Adipose tissue (tissue), 3 donors: ENCODE results near the gene VWA1. TPM values are rescaled to one million over a fixed set of nuclear protein-coding genes. Genes with fewer than 3 reads are reported as not detected.

Experiments used
- H3K27ac ChIP-seq: one replicate; pipeline ENCODE4 v1.5.1; 2013; ENCODE audit warnings: low read depth, low read length
- WGBS, 3 donors: extraction: QIAGEN DNeasy Blood & Tissue Kit; methylation state at CpG; one replicate each; pipeline ENCODE4 v1.1.7; 2013; 5-methylcytosine and 5-hydroxymethylcytosine counted together
- polyA plus RNA-seq, 3 donors: library from polyadenylated mRNA; stranded (reverse); fragments of 200-250 nt; gene quantifications; one replicate each; pipeline ENCODE4 v1.2.3, GENCODE V29; 2013
- donor health status: healthy with polysubstance abuse.
- donor health status: Bipolar disorder and iron deficiency.
- donor health status: healthy.

VWA1 gene, protein sequence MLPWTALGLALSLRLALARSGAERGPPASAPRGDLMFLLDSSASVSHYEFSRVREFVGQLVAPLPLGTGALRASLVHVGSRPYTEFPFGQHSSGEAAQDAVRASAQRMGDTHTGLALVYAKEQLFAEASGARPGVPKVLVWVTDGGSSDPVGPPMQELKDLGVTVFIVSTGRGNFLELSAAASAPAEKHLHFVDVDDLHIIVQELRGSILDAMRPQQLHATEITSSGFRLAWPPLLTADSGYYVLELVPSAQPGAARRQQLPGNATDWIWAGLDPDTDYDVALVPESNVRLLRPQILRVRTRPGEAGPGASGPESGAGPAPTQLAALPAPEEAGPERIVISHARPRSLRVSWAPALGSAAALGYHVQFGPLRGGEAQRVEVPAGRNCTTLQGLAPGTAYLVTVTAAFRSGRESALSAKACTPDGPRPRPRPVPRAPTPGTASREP
- 10 to 100 TPM in 2 of 3 donors, 1 to 10 TPM in 1; 7.8 to 53.1 (median 42.1) TPM for polyA plus RNA-seq

DNA sequence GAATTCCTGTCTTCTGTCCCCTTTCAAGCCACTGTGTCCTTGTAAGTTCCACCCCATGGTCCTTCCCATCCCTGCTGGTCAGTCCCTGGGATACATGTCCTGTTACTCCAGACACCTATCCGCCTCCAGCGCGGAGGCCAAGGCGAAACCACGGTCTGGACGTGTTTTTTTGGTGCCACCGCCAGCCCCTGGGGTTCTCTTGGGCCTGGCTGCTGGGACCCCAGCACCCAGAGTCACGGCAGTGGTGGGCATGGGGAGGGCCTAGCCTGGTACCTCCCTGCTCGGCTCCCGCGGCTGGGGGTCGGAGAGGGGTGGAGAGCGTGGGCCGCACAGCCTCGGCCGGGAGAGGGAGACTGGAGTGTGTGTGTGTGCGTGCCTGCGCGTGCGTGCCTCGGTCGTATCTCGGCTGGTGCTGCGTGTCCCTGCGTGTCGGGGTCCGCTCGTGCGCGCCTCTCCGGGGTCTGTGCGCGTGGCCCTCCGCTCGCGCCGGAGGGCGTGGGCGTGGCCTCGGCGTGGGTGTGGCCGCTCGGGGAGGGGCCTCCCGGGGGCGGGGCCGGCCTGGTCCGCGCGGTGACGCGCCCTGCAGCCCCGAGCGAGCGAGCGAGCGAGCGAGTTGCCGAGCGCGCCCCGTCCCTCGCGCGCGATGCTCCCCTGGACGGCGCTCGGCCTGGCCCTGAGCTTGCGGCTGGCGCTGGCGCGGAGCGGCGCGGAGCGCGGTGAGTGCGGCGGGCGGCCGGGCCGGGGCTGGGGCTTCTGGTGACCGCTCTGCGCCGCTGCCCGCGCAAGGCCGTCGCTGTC, at the start of gene VWA1:
Gene VWA1, plus strand, starts transcription at position 585 of the 798 bp plus-strand sequence. Its CDS starts 59 bp downstream, at position 644.
- 6 to 13% (median 6%) methylated on average over 44 to 89 of the region's 89 CpGs for WGBS, 3 donors
- H3K27ac ChIP-seq = peak within 1 kb of the TSS; percentile 11

DNA sequence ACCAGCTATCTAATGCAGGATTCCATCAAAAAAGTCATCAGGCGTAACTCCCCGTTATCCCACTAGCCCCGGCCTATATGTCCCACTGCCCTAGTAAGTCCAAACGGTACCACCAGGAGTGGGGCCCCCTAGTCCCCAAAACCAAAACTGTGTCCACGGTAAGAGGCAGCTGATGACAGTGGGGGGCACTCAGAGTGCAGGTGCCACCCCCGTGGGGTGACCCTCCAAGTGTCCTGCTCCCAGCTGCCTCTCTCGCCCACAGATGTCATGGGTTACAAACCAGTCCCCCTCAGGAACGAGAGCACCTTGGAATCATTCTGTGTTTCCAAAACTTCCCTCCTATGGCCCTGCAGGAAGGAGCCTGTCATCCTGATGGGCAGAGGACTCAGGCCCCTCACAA, 49.6 kb upstream of the VWA1 start:
- 89 to 93% (median 89%) methylated on average over 8 of the region's 8 CpGs for WGBS, 3 donors
- H3K27ac ChIP-seq = no peak overlapping the region

DNA sequence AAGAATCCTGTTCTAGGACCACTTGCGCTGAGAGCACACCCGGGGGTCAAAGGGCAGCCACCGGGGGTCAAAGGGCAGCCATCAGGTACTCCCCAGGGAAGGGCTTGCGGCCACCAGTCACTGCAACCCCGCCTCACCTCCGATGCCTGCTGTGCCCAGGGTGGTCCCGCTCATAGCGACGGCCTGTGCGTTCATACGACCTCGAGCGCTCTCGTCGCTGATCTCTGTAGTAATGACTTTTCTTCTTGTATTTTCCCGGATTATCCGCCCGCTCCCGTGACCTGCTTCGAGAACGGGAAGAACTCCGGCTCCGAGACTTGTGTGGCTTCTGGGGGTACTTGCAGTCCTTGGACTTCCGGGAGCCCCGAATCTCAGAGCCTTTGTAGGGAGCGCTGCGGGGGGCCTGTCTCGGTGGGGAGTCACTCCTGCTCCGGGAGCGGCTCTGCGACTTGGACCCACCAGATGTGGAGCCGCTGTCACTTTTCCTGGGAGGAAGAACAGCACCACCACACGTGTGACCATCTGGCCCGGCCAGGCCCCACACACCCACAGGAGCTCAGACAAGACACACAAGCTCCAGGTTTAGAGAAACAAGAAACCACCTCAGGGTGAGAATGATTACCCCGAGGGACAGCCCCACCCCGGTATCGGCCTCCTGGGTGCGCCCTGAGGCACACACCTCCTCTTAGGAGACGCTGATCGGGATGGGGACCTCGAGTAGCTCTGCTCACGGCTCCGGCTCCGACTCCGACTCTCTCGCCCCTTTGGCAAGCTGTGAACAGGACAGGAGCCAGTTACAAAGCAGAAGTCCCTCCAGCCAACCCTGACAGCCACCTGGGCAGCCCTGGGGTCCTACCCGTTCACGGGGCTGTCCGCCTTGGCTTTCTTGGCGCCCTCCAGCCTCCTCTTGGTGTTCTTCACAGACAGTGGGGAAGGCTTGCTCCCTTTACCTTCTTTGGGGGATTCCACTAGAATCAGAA, 48.1 kb upstream of the VWA1 start:
- no peak overlapping the region for H3K27ac ChIP-seq
- 96% methylated on average over 50 of the region's 50 CpGs for WGBS, 3 donors

DNA sequence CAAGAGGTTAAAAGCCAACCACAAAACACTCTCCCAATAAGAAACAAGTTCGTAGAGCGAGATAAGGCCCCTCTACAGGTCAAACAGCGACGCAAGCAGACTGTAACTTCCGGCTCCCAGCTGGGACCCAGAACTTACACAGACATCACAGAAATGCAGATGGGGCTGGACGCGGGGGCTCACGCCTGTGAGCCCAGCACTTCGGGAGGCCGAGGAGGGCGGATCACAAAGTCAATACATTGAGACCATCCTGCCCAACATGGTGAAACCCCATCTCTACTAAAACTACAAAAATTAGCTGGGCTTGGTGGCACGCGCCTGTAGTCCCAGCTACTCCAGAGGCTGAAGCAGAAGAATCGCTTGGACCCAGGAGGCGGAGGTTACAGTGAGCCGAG, 47.4 kb upstream of the VWA1 start:
- no peak overlapping the region for H3K27ac ChIP-seq
- 94 to 99% (median 97%) methylated on average over 16 of the region's 16 CpGs for WGBS, 3 donors

DNA sequence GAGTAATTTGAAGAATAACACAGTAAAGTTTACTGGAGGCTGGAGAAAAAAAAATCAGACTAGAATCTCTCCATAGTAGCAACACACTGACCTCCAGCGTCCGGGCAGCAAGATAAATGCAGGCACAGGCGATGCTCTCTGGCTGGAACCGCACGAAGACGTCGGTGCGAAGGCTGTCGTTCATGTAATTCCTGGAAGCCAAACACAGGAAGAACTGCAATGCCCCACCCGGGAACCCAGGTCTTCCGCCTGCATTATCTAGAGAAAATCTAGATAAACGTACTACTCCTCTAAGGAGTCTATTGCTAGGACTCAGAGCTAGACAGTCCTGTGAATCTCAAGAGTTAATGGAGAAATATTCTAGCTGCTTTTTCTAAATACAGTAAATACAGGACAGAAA, 44.8 kb upstream of the VWA1 start:
- H3K27ac ChIP-seq = no peak overlapping the region
- 79 to 84% (median 83%) methylated on average over 12 of the region's 12 CpGs for WGBS, 3 donors

DNA sequence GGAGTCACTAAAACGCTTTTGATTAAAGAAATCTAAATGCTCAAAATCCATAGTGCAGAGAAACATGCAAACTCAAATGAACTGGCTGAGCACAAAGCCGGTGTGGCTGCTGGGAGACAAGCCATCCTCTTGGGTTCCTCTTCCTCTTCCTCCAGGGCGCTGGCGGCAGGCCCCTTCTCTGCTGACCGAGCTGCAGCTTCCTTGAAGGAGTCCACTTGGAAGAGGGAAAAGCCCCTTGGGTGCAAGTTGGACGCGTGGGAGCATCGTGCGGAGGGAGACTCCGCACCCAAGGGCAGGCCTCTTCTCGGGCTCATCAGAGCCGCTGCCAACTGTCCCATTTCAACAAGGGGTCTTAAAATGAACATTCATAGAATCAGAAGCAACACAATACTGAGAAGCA, 44.3 kb upstream of the VWA1 start:
- no peak overlapping the region for H3K27ac ChIP-seq
- 72 to 88% (median 73%) methylated on average over 12 of the region's 12 CpGs for WGBS, 3 donors

DNA sequence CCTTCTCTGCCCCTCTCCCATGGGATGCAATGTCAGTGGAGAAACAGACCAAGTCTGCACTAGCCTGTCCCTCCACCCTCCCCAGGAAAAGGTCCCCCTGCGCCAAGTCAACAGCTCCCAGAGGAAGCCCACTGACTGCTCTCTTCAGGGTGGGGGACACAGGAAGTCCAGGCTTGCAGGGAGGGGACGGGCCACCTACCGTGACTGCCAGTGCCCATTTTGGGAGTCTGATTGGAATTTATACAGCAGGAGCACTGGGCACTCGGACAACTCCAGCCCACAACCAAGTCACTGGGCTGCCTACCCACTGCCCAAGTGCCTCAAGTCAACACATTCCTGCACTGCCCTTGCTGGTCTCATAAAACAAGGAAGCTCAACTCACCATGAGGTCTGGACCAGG, 42.5 kb upstream of the VWA1 start:
- H3K27ac ChIP-seq = no peak overlapping the region
- 85 to 94% (median 93%) methylated on average over 4 of the region's 4 CpGs for WGBS, 3 donors

DNA sequence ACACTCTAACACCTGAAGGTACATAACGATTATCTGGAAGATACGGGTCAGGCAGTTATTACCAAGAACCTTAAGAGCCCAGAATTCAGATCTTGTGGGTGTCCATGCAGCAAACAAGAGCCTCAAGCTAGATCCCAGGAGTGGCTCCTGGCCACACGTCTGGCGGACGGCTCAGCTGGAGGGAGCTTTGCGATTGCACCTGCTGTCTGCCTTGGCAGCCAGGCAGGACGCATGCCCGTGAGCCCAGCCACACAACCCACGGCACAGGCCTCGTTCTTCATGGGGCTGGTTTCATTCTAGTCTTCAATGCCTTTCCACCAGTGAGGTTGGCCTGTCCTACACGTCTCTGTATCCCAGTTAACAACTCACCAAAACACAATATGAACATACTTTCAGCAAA, 42.1 kb upstream of the VWA1 start:
- no peak overlapping the region for H3K27ac ChIP-seq
- 88 to 95% (median 91%) methylated on average over 11 of the region's 11 CpGs for WGBS, 3 donors

DNA sequence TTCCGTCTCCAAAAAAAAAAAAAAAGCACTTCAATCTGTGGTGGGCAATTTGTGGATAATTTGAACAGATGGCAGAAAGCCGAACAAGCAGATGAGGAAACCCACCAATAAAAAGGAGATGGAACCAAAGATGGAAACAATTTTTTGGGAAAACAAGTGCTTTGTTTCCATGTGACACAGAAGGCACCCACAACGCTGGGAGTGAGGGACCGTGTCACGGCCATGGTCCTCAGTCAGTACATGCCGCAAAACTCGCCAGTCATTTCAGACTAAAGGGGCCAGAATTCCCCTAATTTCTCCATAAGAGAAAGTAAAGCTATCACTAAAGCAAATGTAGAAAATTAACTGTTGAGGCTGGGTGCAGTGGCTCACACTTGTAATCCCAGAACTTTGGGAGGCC, 41.4 kb upstream of the VWA1 start:
- H3K27ac ChIP-seq = no peak overlapping the region
- 92 to 98% (median 97%) methylated on average over 7 of the region's 7 CpGs for WGBS, 3 donors

DNA sequence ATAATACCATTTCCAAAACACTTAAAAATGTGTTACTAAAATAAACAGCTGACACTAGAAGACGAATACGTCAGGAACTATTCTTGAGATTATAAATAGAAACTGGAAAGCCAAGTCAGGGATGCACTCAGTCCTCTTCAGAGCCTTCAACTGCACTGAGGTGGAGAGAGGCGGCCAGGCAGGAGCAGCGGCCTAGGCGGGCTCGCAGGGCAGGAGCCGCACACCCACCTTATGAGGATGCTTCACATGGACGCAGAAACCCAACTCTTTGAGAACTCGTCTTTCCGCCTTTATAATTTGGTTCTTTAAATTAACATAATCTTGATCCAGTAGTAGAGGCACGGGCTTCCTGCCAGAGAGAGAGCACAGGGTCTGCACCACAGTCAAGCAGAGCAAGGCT, 40.3 kb upstream of the VWA1 start:
- WGBS, 3 donors = 87 to 93% (median 92%) methylated on average over 11 of the region's 11 CpGs
- H3K27ac ChIP-seq = no peak overlapping the region

DNA sequence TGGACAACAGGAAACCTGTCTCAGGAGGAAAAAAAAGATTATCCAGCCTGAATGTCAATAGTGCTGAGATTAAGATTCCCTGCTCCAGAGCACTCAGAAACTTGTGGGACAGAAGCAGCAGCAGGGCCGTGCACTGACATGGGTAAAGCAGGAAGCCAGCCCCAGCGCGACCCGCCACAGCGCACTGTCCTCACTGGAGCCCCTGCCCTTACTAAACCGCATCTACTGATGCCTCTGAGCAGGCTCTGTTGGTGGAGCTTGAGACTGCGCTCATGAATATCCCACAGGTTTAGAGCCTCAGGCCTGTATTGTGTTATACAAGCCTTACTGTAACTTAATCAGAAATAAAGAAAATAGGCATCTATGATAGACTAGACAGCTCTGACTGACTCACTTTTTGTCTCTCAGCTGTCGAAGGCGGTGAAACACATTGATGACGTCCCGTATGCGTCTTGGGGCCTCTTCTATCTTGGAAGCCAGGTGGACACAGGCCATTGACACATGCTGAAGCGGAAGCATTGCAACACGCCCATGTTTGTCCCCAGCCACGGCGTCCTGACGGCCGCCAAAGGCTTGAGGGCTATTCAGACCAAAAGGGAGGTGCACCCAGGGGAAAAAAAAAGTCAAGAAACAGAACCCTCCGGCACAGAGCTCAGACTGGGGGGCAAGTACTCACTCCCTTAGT, 37.5 kb upstream of the VWA1 start:
- H3K27ac ChIP-seq = no peak overlapping the region
- 41 to 49% (median 44%) methylated on average over 17 to 19 of the region's 19 CpGs for WGBS, 3 donors

DNA sequence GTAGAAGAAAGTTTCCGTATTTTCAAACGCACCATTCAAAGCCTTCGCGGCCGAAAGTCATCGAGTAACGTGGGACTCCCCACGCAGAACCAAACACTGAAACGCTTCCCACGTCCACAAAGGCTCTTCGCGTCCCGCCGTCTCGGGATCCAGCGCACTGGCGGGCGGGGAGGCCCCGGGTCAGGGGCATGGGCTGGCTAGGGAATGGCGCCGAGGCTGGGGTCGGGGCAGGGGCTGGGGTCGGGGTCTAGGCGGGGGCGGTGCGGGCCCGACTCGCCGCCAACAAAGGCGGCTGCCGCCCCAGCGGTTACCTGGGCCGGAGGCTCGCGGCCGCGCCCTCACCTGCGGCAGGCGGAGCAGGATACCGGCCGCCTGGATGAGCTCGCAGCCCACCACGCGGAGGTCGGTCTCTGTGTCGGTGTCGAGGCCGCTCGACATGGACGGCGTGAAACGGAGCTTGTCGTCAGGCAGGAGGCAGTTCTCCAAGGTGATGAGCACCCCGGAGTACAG, 36.8 kb upstream of the VWA1 start:
- no peak overlapping the region for H3K27ac ChIP-seq
- 0% methylated on average over 46 to 54 of the region's 54 CpGs for WGBS, 3 donors

DNA sequence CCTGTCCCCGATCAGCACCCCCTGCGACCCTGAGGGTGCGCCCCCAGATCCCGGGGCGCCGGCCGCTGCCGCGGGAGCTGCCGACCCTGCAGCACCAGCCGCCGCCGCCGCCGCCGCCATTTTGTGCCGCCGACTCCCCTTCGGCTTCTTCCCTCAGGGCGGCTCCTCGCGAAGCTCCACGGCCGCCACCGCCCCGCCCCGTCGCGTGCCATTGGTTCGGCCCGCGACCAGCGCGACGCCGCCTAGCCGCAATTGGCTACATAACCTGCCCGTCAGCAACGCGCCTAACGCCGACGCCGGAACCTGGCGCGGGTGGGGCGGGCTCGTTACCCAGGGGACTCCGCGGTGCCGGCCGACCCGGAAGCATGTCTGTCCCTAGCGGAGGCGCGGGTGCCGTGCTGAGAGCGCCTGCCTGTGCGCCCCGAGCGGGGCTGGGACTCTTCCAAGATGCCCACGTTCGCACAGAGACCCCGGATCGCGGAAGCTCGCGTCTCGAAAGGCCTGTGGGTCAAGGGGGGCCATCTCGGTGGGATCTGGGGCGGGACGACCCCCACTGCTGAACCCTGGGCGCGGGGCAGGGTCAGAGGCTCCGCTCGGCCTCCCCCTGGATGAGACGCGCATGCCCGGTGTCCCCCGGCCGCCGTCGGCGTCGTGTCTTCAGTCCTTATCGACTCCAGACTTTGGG, 36.2 kb upstream of the VWA1 start, which contains the start of gene CCNL2:
Gene CCNL2, minus strand, starts transcription at position 149 of the 685 bp plus-strand sequence. Its CDS starts 29 bp downstream, at position 120.
- peak within 1 kb of the TSS; percentile 75 for H3K27ac ChIP-seq
- WGBS, 3 donors = 0 to 1% (median 0%) methylated on average over 70 to 85 of the region's 86 CpGs

DNA sequence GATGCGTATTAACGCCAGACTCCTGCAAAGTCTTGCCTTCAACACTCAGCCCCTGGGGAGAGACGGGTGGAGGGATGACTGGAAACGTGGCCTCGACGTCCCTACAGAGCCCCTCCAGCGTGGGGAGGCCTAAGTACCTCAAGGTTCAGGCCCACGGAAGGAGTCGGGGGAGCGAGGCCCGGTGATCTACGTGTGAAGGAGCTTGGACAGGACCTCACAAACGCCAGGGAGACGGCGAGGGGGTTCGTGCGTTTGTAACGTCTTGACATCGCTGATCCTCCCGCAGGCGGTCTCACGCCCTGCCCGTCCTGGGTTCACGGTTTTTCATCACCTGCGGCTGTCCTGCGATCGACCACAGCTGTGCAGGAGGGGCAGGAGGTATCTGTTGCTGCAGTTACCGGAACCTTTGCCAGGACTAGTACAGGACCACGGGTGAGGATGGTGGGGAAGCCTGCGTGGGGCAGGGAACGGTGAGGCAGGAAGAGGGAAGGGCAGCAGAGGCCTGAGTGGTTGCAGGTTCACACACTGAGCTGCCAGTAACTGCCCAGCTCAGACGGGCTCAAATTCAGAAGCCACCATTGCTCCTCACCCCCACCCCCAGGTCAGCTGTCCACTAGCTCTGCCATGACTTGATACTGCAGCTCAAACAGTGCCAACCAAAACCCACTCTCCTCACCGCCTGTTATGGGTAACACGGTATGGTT, 35.5 kb upstream of the VWA1 start:
- no peak overlapping the region for H3K27ac ChIP-seq
- 4 to 6% (median 5%) methylated on average over 34 of the region's 34 CpGs for WGBS, 3 donors

DNA sequence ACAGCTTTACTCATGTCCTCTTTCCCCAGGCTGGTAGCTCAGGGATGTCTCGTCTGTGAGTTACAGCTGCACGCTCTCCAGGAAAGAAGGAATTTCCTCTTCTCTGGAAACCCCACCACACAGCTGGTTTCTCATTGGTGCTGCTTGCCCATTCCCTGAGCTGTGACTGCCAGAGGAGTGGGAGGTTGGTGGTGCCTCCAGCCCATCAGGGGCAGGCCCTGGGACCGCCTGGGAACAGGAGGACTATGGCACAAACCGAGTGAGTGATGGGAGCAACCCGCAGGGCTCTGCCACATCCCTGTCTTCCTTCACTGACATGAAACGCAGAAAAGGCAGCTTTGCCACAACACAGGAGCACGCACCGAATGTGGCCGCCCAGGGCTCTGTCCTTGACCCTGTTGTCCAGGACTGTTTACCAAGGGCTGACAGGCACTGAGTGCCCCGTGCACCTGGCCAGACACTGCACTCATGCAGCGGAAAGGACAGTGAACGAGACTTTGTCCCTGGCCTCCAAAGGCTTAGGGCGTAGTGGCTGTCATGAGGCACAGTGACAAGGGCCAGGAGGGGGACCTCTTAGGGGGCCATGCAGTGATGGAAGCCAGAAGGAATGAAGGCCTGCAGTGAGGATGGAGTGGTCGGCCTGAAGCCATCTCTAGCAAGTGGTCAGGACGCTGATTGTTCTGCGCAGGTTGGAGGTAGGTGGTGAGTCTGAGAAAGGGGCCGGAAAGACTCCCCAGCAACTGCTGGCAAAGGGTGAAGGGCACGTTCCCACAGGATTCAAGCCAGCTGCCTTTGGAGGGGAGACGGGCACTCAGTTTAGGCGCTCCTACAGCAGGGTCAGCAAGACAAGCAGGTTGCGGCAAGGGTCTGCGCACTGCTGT, 34.7 kb upstream of the VWA1 start:
- H3K27ac ChIP-seq = no peak overlapping the region
- 62 to 84% (median 79%) methylated on average over 22 of the region's 22 CpGs for WGBS, 3 donors
